NCI-H187 treated with DMSO at 0.1 percent for 48 hours (cell line): ENCODE data around the gene GORASP2.

Experiments used
- DNase-seq: peaks from one replicate; lab custom pipeline; 2025; lab: John Stamatoyannopoulos, UW

Gene GORASP2

GRCh38 chr2:170966648-170967396 is 37.8 kb downstream of the GORASP2 start:
- no peak for DNase-seq

DNA sequence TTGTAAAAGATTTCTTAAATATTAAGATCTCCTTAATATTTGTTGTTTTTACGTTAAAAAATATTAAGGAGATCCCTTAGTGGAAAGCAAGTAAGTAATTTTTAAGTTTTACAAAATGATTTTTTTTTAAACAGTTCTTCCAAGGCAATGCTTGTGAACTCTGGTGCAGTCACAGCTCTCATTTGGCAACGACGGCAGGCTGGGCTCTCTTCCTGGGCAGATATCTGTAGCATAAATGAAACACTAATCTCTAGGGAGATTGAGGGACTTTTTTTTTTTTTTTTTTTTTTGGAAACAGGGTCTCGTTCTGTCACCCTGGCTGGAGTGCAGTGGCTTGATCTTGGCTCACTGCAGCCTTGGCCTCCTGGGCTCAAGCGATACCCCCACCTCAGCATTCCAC is 38.5 kb downstream of the GORASP2 start:
- no peak for DNase-seq

DNA sequence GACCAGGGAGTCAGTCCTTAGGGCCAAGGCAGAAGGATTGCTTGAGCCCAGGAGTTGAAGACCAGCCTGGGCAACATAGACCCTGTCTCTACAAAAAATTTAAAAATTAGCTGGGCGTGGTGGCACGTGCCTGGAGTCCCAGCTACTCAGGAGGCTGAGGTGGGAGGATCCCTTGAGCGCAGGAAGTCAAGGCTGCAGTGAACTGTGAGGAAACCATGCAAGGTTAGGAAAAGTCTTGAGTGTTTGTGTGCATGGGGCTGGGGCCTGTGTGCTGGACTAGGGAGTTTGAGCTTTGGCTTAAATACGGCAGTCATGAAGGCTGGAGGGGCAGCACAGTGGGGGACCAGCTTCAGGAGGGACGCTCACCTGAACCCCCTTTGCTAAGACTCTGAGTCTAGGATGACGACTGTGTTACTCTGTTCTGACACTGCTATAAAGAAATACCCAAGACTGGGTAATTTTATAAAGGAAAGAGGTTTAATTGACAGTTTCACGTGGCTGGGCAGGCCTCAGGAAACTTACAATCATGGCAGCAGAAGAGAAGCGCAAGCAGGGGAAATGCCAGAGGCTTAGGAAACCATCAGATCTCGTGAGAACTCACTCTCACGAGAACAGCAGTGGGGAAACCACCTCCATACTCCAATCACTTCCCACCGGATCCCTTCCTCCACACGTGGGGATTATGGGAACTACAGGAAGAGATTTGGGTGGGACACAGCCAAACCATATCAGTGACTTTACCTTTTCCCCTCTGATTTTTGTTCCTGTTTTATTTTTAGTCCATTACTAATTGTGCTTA is 39.4 kb downstream of the GORASP2 start:
- DNase-seq = no peak

GRCh38 chr2:170969030-170969429 is 40.0 kb downstream of the GORASP2 start:
- no peak for DNase-seq

DNA sequence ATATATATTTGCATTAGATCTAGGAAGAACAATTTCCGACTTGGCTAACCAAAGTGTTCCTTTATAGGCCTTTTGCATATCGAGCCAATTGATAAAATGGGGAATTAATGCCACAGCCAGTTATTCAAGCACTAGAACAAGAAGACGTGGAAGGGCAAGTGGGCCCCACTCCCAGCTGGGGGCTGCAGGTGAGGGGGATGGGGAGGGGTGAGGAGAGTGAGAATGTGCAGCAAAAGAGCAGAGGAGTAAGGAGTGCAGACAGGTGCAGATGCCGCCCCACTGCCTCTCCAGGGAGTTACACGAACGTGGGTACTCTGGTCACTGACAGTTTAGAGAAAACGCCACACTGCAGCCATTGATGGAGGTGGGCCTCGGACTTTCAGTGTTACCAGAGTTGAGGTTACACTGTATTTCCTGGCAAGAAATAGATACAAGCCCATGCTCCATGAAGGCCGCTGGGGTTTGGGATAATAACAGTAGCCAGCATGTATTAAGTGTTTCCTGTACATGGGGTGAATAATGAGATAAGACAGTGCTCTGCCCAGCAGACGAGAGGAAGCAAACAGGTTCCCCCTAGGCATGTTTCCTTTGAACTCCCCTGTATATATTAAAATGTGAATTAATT is 40.9 kb downstream of the GORASP2 start:
- DNase-seq = no peak

DNA sequence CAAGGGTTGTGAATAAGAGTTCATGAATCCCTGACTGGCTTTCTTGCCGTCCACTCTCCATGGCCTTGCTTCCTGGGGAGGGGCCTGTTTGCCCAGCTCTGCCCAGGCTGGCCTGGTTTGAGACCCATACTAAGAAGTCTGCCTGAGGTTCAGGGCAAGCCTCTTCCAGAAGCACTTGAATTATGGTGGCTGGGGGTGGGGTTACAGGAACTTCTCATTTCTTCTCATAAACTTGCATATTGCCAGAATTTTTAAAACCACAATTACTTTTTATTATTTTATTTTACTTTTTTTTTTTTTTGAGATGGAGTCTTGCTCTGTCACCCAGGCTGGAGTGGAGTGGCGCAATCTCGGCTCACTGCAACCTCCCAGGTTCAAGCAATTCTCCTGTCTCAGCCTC is 42.0 kb downstream of the GORASP2 start:
- DNase-seq = no peak

DNA sequence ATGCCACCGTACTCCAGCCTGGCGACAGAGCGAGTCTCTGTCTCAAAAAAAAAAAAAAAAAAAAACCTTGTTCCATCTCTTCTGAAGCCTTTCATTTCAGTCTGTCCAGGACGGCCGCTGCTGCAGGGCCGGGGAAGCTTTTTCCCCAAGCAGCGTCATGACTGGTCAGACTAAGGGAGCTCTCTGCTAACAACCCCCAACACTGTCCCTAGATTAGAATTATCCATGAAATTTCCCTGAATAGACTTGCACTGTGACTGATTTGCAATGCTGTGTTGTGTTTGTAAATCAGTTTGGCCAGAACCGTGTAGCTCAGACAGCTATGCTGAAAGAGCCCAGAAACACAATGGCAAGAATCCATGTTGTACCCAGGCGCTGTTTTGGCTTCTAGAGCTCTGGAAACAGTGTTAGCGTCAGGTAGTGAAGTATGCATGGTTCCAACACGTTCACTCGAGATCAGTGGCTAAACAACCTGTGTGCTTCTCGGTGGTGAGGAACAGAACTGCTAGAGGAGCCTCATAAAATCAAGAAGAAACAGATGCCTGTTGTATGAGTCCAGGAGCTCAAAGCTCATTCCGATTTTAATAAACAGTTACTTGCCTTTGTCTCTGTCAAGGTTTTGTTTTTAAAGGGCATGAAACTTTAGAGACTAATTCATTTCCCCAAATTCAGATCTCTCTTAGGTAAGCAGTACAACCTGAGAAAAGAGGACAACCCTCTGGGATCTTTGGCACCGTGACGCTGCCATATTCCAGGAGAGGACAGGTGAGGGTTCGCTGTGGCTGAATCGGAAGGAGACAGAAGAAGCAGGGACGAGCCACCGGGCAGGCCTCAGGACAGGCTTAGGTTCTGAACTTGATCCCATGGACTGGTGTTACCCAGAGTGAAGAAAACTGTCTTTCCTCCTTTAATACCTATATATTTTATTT is 43.5 kb downstream of the GORASP2 start:
- DNase-seq = no peak

GRCh38 chr2:170973225-170973491 is 44.1 kb downstream of the GORASP2 start:
- no peak for DNase-seq

DNA sequence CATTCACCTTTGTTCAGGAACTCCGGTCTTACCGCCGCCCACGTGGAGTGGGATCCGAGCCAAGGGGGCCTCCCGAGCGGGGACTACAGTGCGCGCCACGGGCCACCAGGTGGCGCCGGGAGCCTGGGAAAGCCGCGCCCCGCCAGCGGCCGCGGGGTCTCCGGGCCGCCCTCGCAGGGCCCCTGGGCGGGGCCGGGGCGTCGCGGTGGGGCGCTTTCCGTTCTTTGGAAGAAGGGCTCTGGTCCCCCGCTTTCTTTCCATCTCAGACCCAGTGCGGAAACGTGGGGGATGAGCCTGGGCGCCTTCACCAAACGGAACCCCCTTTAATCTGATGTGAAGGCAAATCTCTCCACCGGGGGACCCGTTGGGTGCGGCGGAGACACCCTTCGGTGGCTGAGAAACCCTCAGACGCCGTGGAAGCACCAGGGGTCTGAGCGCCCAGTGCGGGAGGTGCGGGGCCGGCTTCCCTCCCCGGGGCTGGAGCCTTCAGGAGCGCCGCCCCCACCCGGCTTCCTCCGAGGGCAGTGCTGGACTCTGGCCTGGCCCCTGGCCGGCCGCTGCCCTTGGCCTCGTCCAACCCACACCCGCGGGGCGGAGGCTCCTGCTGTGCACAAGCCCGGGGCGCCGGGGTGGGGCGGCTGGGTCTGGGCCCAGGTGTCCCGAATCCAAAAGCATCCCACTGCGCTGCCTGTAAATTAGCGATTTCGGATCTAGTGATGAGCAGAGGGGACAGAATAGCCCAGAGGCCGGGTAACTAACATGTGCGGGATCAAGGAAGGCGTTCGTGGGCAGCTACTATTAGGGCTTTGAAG is 44.6 kb downstream of the GORASP2 start:
- no peak for DNase-seq

GRCh38 chr2:170974304-170974993 is 45.4 kb downstream of the GORASP2 start:
- no peak for DNase-seq

- no peak for DNase-seq
These were observed 46.3 kb downstream of the GORASP2 start for GRCh38 chr2:170975127-170975942.

- DNase-seq = no peak
These were observed 46.9 kb downstream of the GORASP2 start for GRCh38 chr2:170975943-170976270.

- DNase-seq = no peak
These were observed 55.0 kb downstream of the GORASP2 start for GRCh38 chr2:170984079-170984478.

GRCh38 chr2:170985407-170985806 is 56.4 kb downstream of the GORASP2 start:
- no peak for DNase-seq

- DNase-seq = no peak
These were observed 57.7 kb downstream of the GORASP2 start for GRCh38 chr2:170986566-170987258.

GRCh38 chr2:170991398-170992182 is 62.5 kb downstream of the GORASP2 start:
- no peak for DNase-seq

GRCh38 chr2:170996316-170996715 is 67.3 kb downstream of the GORASP2 start:
- DNase-seq = no peak

GRCh38 chr2:170997893-170998597 is 69.0 kb downstream of the GORASP2 start:
- DNase-seq = no peak
